ENCODE results near the gene BMP7.

The BMP7 gene

GRCh38 chr20:57225830-57226229 lies 40.6 kb downstream of the BMP7 start:
- H3K27ac ChIP-seq, result no peak overlapping the region
- TF ChIP-seq, protein P1, sequence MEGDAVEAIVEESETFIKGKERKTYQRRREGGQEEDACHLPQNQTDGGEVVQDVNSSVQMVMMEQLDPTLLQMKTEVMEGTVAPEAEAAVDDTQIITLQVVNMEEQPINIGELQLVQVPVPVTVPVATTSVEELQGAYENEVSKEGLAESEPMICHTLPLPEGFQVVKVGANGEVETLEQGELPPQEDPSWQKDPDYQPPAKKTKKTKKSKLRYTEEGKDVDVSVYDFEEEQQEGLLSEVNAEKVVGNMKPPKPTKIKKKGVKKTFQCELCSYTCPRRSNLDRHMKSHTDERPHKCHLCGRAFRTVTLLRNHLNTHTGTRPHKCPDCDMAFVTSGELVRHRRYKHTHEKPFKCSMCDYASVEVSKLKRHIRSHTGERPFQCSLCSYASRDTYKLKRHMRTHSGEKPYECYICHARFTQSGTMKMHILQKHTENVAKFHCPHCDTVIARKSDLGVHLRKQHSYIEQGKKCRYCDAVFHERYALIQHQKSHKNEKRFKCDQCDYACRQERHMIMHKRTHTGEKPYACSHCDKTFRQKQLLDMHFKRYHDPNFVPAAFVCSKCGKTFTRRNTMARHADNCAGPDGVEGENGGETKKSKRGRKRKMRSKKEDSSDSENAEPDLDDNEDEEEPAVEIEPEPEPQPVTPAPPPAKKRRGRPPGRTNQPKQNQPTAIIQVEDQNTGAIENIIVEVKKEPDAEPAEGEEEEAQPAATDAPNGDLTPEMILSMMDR (IDR thresholded peaks at IDR 0.05), result no peak
- H3K4me3 ChIP-seq, result no peak overlapping the region
- DNase-seq (ENCODE audit: low spot score), result no peak

DNA sequence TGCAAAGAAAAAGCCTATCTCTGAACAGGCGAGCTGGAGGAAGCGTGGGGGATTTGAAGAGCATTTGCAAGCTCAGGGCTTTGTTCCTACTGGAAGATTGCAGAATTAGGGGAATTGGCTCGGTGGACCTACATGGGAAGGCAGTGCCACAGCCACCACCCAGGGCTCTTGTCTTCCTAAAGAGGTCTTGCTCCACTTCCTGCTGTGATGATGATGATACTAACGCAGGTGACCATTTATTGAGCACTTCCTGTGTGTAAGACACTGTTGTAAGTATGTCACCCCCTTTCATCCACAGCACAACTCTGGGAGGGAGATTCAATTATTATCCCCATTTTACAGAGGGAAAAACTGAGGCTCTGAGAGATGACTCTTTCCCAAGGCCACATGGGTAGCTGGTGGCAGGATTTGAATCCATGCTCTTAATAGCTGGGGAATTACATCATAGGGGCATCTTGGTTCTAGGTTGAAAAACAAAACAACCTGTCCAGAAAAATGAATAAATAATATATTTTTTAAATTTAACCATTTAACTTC lies 41.2 kb downstream of the BMP7 start:
- Histone ChIP-seq H3K4me3 (no peak overlapping the region), H3K27ac (no peak overlapping the region)
- TF ChIP-seq, protein P1 (IDR thresholded peaks at IDR 0.05), result no peak
- no peak for DNase-seq (ENCODE audit: low spot score)

GRCh38 chr20:57224641-57225138 lies 41.8 kb downstream of the BMP7 start:
- TF ChIP-seq, protein P1 (IDR thresholded peaks at IDR 0.05), result no peak
- no peak overlapping the region for H3K27ac ChIP-seq
- DNase-seq (ENCODE audit: low spot score), result no peak
- no peak overlapping the region for H3K4me3 ChIP-seq

DNA sequence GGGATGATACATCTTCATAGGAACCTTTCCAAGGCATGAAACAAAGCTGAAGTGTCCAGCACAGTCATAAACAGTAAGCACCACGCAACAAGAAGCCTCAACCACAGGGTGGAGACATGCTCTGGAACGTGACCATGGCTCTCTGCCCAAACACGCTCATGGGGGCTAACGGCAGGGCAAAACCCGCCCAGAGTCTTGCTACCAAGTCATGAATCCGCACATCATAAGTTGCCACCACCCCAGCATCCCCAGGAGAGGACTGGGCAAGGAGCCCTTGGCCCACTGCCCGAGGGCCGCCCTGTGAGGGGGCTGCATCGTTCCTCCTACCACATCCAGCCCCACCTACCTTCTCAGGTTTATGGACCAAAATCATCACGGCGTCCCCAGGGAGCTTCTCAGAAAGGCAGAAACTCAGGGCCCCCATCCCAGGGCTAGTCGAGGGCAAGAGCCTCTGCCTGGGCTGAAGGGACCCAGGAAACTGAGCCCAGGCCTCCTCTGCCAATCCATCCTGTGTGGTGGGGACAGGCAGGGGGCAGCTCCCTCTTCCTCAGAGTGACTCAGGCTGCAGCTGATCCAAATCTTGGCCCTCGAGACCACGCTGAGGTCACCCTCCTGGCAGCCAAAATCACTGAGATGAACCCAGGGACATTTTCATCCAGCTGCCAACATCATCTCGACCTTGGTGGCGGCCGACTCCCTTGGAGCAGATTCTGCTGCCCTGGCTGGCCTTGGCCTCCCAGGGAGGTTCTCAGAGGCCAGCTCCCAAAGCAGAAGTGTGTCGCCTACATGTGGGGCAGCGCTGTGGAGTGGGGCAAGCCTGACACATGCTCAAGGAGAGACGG lies 42.6 kb downstream of the BMP7 start:
- TF ChIP-seq, protein P1 (IDR thresholded peaks at IDR 0.05), result no peak
- no peak for DNase-seq (ENCODE audit: low spot score)
- no peak overlapping the region for H3K27ac ChIP-seq
- H3K4me3 ChIP-seq, result no peak overlapping the region

GRCh38 chr20:57222631-57222950 lies 43.9 kb downstream of the BMP7 start:
- no peak for DNase-seq (ENCODE audit: low spot score)
- TF ChIP-seq, protein P1 (IDR thresholded peaks at IDR 0.05), result no peak
- H3K27ac ChIP-seq, result no peak overlapping the region

GRCh38 chr20:57221916-57222630 lies 44.4 kb downstream of the BMP7 start:
- Histone ChIP-seq H3K4me3 (no peak overlapping the region), H3K27ac (no peak overlapping the region)
- TF ChIP-seq, protein P1 (IDR thresholded peaks at IDR 0.05), result no peak
- DNase-seq (ENCODE audit: low spot score), result no peak

More at GRCh38 chr20:57222631-57222950, 43.9 kb downstream of the BMP7 start:
- no peak overlapping the region for H3K4me3 ChIP-seq
